Vagina (tissue), 2 donors: ENCODE measurements around the gene ARID1B.

Experiments
- POLR2A ChIP-seq, 2 donors: fragments of 450-650 bp; IDR thresholded peaks; one replicate each; pipeline ENCODE4 v1.6.1; 2017; ENCODE audit warnings: antibody characterized with exemption in 2 of 2, mild to moderate bottlenecking in 2 of 2, moderate library complexity in 2 of 2
- POLR2AphosphoS5 ChIP-seq, 2 donors: sonication (generic); formaldehyde crosslinking; IDR thresholded peaks; one replicate each; pipeline ENCODE4 v1.9.0; 2017; ENCODE audit warnings: antibody characterized with exemption in 2 of 2, mild to moderate bottlenecking in 2 of 2, low read depth in 1 of 2; ENCODE audit not compliant: insufficient read depth in 1 of 2
- TF ChIP-seq, protein P1 (sequence below), 3 experiments: fragments of 450-650 bp in 2 of 3; fragments of 200-600 bp in 1 of 3; sonication (generic) in 1 of 3; IDR thresholded peaks; one replicate each; pipeline ENCODE4 v1.5.1; 2017 to 2019; ENCODE audit warnings: antibody characterized with exemption in 3 of 3, mild to moderate bottlenecking in 2 of 3, moderate library complexity in 2 of 3

DNA sequence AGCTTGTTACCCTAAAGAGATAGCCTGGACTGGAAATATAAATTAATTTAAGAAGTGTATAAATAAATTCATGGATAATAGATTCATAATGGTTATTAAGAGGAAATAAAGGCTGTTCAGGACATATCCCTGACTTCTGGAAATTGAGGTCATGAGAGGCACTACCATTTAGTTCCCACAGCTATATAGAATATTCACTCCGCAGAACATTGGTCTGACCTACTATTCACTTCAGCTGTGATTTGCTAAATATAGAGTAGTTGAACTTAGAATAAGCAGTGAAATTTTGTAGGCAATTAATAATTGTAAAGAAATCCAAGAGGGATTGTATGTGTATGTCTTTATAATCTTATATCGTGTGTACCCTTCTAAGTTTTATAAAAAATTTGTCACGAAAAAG is 112.8 kb downstream of the ARID1B start:
- TF ChIP-seq, protein P1, sequence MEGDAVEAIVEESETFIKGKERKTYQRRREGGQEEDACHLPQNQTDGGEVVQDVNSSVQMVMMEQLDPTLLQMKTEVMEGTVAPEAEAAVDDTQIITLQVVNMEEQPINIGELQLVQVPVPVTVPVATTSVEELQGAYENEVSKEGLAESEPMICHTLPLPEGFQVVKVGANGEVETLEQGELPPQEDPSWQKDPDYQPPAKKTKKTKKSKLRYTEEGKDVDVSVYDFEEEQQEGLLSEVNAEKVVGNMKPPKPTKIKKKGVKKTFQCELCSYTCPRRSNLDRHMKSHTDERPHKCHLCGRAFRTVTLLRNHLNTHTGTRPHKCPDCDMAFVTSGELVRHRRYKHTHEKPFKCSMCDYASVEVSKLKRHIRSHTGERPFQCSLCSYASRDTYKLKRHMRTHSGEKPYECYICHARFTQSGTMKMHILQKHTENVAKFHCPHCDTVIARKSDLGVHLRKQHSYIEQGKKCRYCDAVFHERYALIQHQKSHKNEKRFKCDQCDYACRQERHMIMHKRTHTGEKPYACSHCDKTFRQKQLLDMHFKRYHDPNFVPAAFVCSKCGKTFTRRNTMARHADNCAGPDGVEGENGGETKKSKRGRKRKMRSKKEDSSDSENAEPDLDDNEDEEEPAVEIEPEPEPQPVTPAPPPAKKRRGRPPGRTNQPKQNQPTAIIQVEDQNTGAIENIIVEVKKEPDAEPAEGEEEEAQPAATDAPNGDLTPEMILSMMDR (IDR thresholded peaks at IDR 0.05): no peak
- TF ChIP-seq POLR2A (IDR thresholded peaks at IDR 0.05) (no peak), POLR2AphosphoS5 (IDR thresholded peaks at IDR 0.05; ENCODE audit: insufficient read depth in 1 of 2, low read depth in 1 of 2) (no peak)
